HL-60 (cell line): ENCODE results near the gene IGSF22.

Experiments
- DNase-seq, 2 experiments: peaks; one replicate each; pipeline ENCODE4 v3.0.0-alpha.2; 2010 to 2020; ENCODE audit warnings: low read depth in 1 of 2, low spot score in 1 of 2
- H3K27ac ChIP-seq: fragments of 250-450 bp; sonication (Bioruptor Pico); replicated peaks from 2 replicates; pipeline ENCODE4 v1.5.1; 2020; ENCODE audit warnings: mild to moderate bottlenecking, moderate library complexity
- H3K27me3 ChIP-seq: fragments of 250-450 bp; sonication (Bioruptor Pico); 2 replicates; pipeline ENCODE4 v1.5.1; 2021; ENCODE audit warnings: mild to moderate bottlenecking, moderate library complexity; ENCODE audit not compliant: insufficient read depth, poor library complexity, severe bottlenecking
- H3K4me3 ChIP-seq: replicated peaks from 2 replicates; pipeline ENCODE4 v1.5.1; 2011; ENCODE audit warnings: mild to moderate bottlenecking, control low read depth, low read length; ENCODE audit not compliant: insufficient read depth
- CTCF ChIP-seq: IDR thresholded peaks from one replicate; pipeline ENCODE4 v1.5.1; 2011; ENCODE audit warnings: low read length, control low read depth, inconsistent platforms; ENCODE audit not compliant: insufficient read depth
- GABPA ChIP-seq: IDR thresholded peaks from 2 replicates; pipeline ENCODE4 v1.6.1; 2012; ENCODE audit warnings: low read depth
- POLR2AphosphoS5 ChIP-seq: IDR thresholded peaks from 2 replicates; pipeline ENCODE4 v1.6.1; 2012; ENCODE audit warnings: low read depth
- REST ChIP-seq: IDR thresholded peaks from 2 replicates; pipeline ENCODE4 v1.6.1; 2012; ENCODE audit warnings: low read depth; ENCODE audit not compliant: insufficient replicate concordance
- SPI1 ChIP-seq: IDR thresholded peaks from 2 replicates; pipeline ENCODE4 v1.6.1; 2012; ENCODE audit warnings: low read depth, mild to moderate bottlenecking, borderline replicate concordance

IGSF22 gene

GRCh38 chr11:18754308-18754707 is 28.3 kb upstream of the IGSF22 start:
- H3K4me3 ChIP-seq = no peak overlapping the region
- TF ChIP-seq POLR2AphosphoS5 (no peak), REST (no peak), SPI1 (no peak), GABPA (no peak)
- no peak overlapping the region for H3K27ac ChIP-seq
- no peaks in the 10 kb centered on the region for H3K27me3 ChIP-seq
- no peak for DNase-seq

- Histone ChIP-seq H3K27me3 (no peaks in the 10 kb centered on the region), H3K27ac (no peak overlapping the region), H3K4me3 (no peak overlapping the region)
- no peak for DNase-seq
- TF ChIP-seq POLR2AphosphoS5 (no peak), SPI1 (no peak), REST (no peak), GABPA (no peak), CTCF (no peak)
Observed at GRCh38 chr11:18752502-18752901, 26.5 kb upstream of the IGSF22 start.

- Histone ChIP-seq H3K27ac (no peak overlapping the region), H3K27me3 (no peaks in the 10 kb centered on the region), H3K4me3 (no peak overlapping the region)
- TF ChIP-seq GABPA (no peak), SPI1 (no peak), CTCF (no peak), POLR2AphosphoS5 (no peak), REST (no peak)
- no peak for DNase-seq
Observed at GRCh38 chr11:18750944-18751343, 25.0 kb upstream of the IGSF22 start.
